HepG2 (cell line): ENCODE measurements around the gene FPGS. TPM values are rescaled to one million over a fixed set of nuclear protein-coding genes. Genes with fewer than 3 reads are reported as not detected.
A peak's percentile ranks its signal among the peaks of the same experiment; 100 is the strongest.

Source experiments
- CHD2 ChIP-seq: IDR thresholded peaks from 2 replicates; pipeline ENCODE4 v1.6.1; 2011; ENCODE audit warnings: low read depth, low read length, improper control_type of control experiment
- FOXA1 ChIP-seq, 2 experiments: fragments of 450-650 bp in 1 of 2; sonication (generic) in 1 of 2; formaldehyde crosslinking in 1 of 2; IDR thresholded peaks; 2 replicates each; pipeline versions ENCODE4 v1.4.0 to v1.6.1; 2016 to 2020; ENCODE audit warnings: missing genetic modification reagents in 1 of 2
- GATAD2A ChIP-seq: IDR thresholded peaks from 2 replicates; pipeline ENCODE4 v1.6.1; 2016
- GTF2F1 ChIP-seq: fragments of 150-350 bp; IDR thresholded peaks from 2 replicates; pipeline ENCODE4 v1.6.1; 2014; ENCODE audit warnings: low read length
- HIC2 ChIP-seq: sonication (generic); formaldehyde crosslinking; IDR thresholded peaks from 2 replicates; pipeline ENCODE4 v1.9.0; 2022; ENCODE audit warnings: low read depth, missing genetic modification reagents
- HNF4A ChIP-seq: sonication (generic); formaldehyde crosslinking; IDR thresholded peaks from 2 replicates; pipeline ENCODE4 v1.4.0; 2020; ENCODE audit warnings: missing genetic modification reagents
- MED1 ChIP-seq: sonication (generic); formaldehyde crosslinking; IDR thresholded peaks from 2 replicates; pipeline ENCODE4 v1.4.0; 2020; ENCODE audit warnings: missing genetic modification reagents
- NR2F6 ChIP-seq, 2 experiments: IDR thresholded peaks; 2 replicates each; pipeline ENCODE4 v1.6.1; 2016; ENCODE audit warnings: antibody characterized with exemption in 1 of 2, mild to moderate bottlenecking in 1 of 2
- PHF21A ChIP-seq: sonication (generic); formaldehyde crosslinking; IDR thresholded peaks from 2 replicates; pipeline ENCODE4 v1.5.0; 2020; ENCODE audit warnings: mild to moderate bottlenecking, missing genetic modification reagents
- POLR2A ChIP-seq, 2 experiments: IDR thresholded peaks; 2 replicates each; pipeline ENCODE4 v1.6.1; 2011; ENCODE audit warnings: low read depth in 2 of 2, low read length in 2 of 2, mild to moderate bottlenecking in 1 of 2, moderate library complexity in 1 of 2; ENCODE audit not compliant: insufficient read depth in 1 of 2
- RARA ChIP-seq: IDR thresholded peaks from 2 replicates; pipeline ENCODE4 v1.6.1; 2016; ENCODE audit warnings: missing genetic modification reagents, missing compliant biosample characterization
- SALL1 ChIP-seq: sonication (generic); formaldehyde crosslinking; IDR thresholded peaks from 2 replicates; pipeline ENCODE4 v1.8.0; 2022; ENCODE audit warnings: mild to moderate bottlenecking, missing genetic modification reagents
- THAP8 ChIP-seq: sonication (generic); formaldehyde crosslinking; IDR thresholded peaks from 2 replicates; pipeline ENCODE4 v1.5.1; 2020; ENCODE audit warnings: missing genetic modification reagents, mild to moderate bottlenecking, borderline replicate concordance
- ZBTB37 ChIP-seq: sonication (generic); formaldehyde crosslinking; IDR thresholded peaks from 2 replicates; pipeline ENCODE4 v1.4.0; 2020; ENCODE audit warnings: mild to moderate bottlenecking, missing genetic modification reagents
- ZNF687 ChIP-seq: sonication (generic); formaldehyde crosslinking; IDR thresholded peaks from 2 replicates; pipeline ENCODE4 v1.5.1; 2020; ENCODE audit warnings: mild to moderate bottlenecking, missing genetic modification reagents, moderate library complexity
- ZNF713 ChIP-seq: sonication (generic); formaldehyde crosslinking; IDR thresholded peaks from 2 replicates; pipeline ENCODE4 v1.4.0; 2020; ENCODE audit warnings: mild to moderate bottlenecking, missing genetic modification reagents
- ZNF788 ChIP-seq: sonication (generic); formaldehyde crosslinking; IDR thresholded peaks from 2 replicates; pipeline ENCODE4 v1.5.0; 2020; ENCODE audit warnings: mild to moderate bottlenecking, missing genetic modification reagents, borderline replicate concordance
- ZSCAN21 ChIP-seq: sonication (generic); formaldehyde crosslinking; IDR thresholded peaks from 2 replicates; pipeline ENCODE4 v1.8.0; 2022; ENCODE audit warnings: mild to moderate bottlenecking, missing genetic modification reagents, moderate library complexity, borderline replicate concordance
- polyA plus RNA-seq, 8 experiments: library from polyadenylated mRNA; depleted of rRNA in 3 of 8; stranded (reverse) in 7 of 8; unstranded in 1 of 8; fragments of >200 nt; fragmentation: Illumina TruSeq in 4 of 8; extraction: Trizol in 4 of 8; gene quantifications; 2 replicates each; pipeline versions ENCODE4 v1.2.1 to v1.2.3, GENCODE V29; 2011 to 2016; ENCODE audit warnings: low read depth in 4 of 8, missing spikeins in 1 of 8, mixed read lengths in 1 of 8; ENCODE audit not compliant: insufficient read depth in 1 of 8
- total RNA-seq, 5 experiments: library from RNA; depleted of rRNA; stranded (reverse); fragments of >200 nt; fragmentation: Illumina TruSeq; extraction: Trizol; gene quantifications; 2 replicates each; pipeline ENCODE4 v1.2.3, GENCODE V29; 2016; ENCODE audit warnings: low read depth in 1 of 5

The FPGS gene
- total and polyA plus RNA-seq, 2 of the 13 experiments (the other 11 are each of a cell fraction or from before 2014, with no cell fraction given): 35.6 to 36.8 TPM

GRCh38 chr9:127796225-127796813 is 6.4 kb upstream of the FPGS start (continued):
- TF ChIP-seq ZSCAN21 (0 out of 2 replicates have a peak, but pooled peaks have one; percentile 32), GATAD2A (CRISPR knock-in tag) (peak; percentile 14; the same call in 1 of the 2 replicates), MED1 (CRISPR knock-in tag) (peak; percentile 37; the same call in 1 of the 2 replicates), ZNF788 (peak; percentile 16; the same call in 1 of the 2 replicates), ZNF687 (CRISPR knock-in tag) (peak; percentile 42; the same call in 1 of the 2 replicates), ZBTB37 (CRISPR knock-in tag) (peak; percentile 37; the same call in 1 of the 2 replicates), POLR2A (IDR thresholded peaks at IDR 0.05; ENCODE audit: insufficient read depth in 1 of 2, low read depth in 2 of 2, low read length in 2 of 2) (peak; percentile 22 to 36; a peak in 1 of 4 replicates), SALL1 (CRISPR knock-in tag) (peak; percentile 48; the same call in 1 of the 2 replicates), RARA (CRISPR knock-in tag) (peak; percentile 25; the same call in 1 of the 2 replicates), THAP8 (CRISPR knock-in tag) (no peak), FOXA1 (IDR thresholded peaks at IDR 0.05) (no peak), FOXA1 (CRISPR knock-in tag; IDR thresholded peaks at IDR 0.05) (0 out of 2 replicates have a peak, but pooled peaks have one; percentile 6), PHF21A (CRISPR knock-in tag) (peak; percentile 26; the same call in 1 of the 2 replicates), GTF2F1 (no peak), ZNF713 (no peak), HIC2 (CRISPR knock-in tag) (peak; percentile 70; the same call in 1 of the 2 replicates), NR2F6 (IDR thresholded peaks at IDR 0.05) (0 out of 2 replicates have a peak, but pooled peaks have one; percentile 17), NR2F6 (CRISPR knock-in tag; IDR thresholded peaks at IDR 0.05) (peak; percentile 42; the same call in 1 of the 2 replicates), CHD2 (peak; percentile 53; the same call in 1 of the 2 replicates), HNF4A (CRISPR knock-in tag) (no peak; the same call in 1 of the 2 replicates)
